ENCODE measurements around the gene HIGD1B.

- TF ChIP-seq CTCF (IDR thresholded peaks at IDR 0.05) (no peak), POLR2A (IDR thresholded peaks at IDR 0.05) (no peak)
Observed at GRCh38 chr17:44846206-44846605, 1.5 kb upstream of the HIGD1B start.

Data from adrenal gland (tissue), 5 donors.